T-helper 9 cell (primary cell): ENCODE measurements around the gene PLPPR2.
"Not testable (repeated sequence)": the region's sequence is repeated elsewhere in the genome, so short reads cannot be mapped to it uniquely, and the experiment has no call there.

Source experiments
- DNase-seq: peaks from one replicate; pipeline ENCODE4 v3.0.0-alpha.2; 2020

PLPPR2 gene

GRCh38 chr19:11373885-11374432 is 18.7 kb downstream of the PLPPR2 start:
- DNase-seq: no peak

GRCh38 chr19:11374433-11375142 is 19.4 kb downstream of the PLPPR2 start, which contains the start of gene SWSAP1:
SWSAP1 (plus strand) TSS chr19:11374666; CDS start chr19:11374681, 15 bp downstream.
- DNase-seq: peak; percentile 92

GRCh38 chr19:11375143-11375948 is 20.1 kb downstream of the PLPPR2 start:
- DNase-seq: peak; percentile 56

- DNase-seq: no peak
Observed at GRCh38 chr19:11377237-11377636, 22.0 kb downstream of the PLPPR2 start.

GRCh38 chr19:11377756-11378155 is 22.5 kb downstream of the PLPPR2 start:
- DNase-seq: no peak

- no peak for DNase-seq
Observed at GRCh38 chr19:11378319-11379189, 23.3 kb downstream of the PLPPR2 start.

- not testable (repeated sequence) for DNase-seq
Observed at GRCh38 chr19:11379269-11379845, 24.1 kb downstream of the PLPPR2 start.

GRCh38 chr19:11379857-11380350 is 24.7 kb downstream of the PLPPR2 start:
- no peak for DNase-seq

GRCh38 chr19:11380653-11381537 is 25.7 kb downstream of the PLPPR2 start:
- DNase-seq: peak; percentile 94

- DNase-seq: peak; percentile 18
Observed at GRCh38 chr19:11382898-11383705, 27.9 kb downstream of the PLPPR2 start.

GRCh38 chr19:11383706-11384048 is 28.4 kb downstream of the PLPPR2 start:
- DNase-seq: no peak

- DNase-seq: no peak
Observed at GRCh38 chr19:11384778-11385129, 29.5 kb downstream of the PLPPR2 start.

GRCh38 chr19:11387162-11388034 is 32.2 kb downstream of the PLPPR2 start:
- no peak for DNase-seq

- DNase-seq: no peak
Observed at GRCh38 chr19:11390359-11390758, 35.1 kb downstream of the PLPPR2 start.

- no peak for DNase-seq
Observed at GRCh38 chr19:11390933-11391680, 35.9 kb downstream of the PLPPR2 start.

- DNase-seq: no peak
Observed at GRCh38 chr19:11397089-11397610, 41.9 kb downstream of the PLPPR2 start.

- DNase-seq: no peak
Observed at GRCh38 chr19:11399667-11400066, 44.4 kb downstream of the PLPPR2 start.

GRCh38 chr19:11400798-11401197 is 45.6 kb downstream of the PLPPR2 start:
- no peak for DNase-seq
